ENCODE results near the gene NDUFA13.

NDUFA13 gene

GRCh38 chr19:19486343-19487076 is 29.5 kb upstream of the NDUFA13 start:
- no peaks in the 10 kb centered on the region for H3K27me3 Mint-ChIP-seq
- H3K9me3 Mint-ChIP-seq = no peaks in the 10 kb centered on the region
- no peak overlapping the region for H3K4me3 Mint-ChIP-seq
- DNase-seq = no peak
- peaks cover 79% of the 10 kb centered on the region for H3K4me1 Mint-ChIP-seq (ENCODE audit: low read depth)
- H3K36me3 Mint-ChIP-seq (ENCODE audit: low read depth) = peaks cover 67% of the 10 kb centered on the region
- H3K27ac Mint-ChIP-seq = peak overlapping the region; percentile 97

GRCh38 chr19:19487077-19487949 is 28.7 kb upstream of the NDUFA13 start:
- Mint-ChIP-seq H3K4me1 (ENCODE audit: low read depth) (peaks cover 74% of the 10 kb centered on the region), H3K9me3 (no peaks in the 10 kb centered on the region), H3K4me3 (no peak overlapping the region), H3K27me3 (no peaks in the 10 kb centered on the region), H3K36me3 (ENCODE audit: low read depth) (peaks cover 67% of the 10 kb centered on the region), H3K27ac (peak overlapping the region; percentile 97)
- DNase-seq = no peak

GRCh38 chr19:19487950-19488874 is 27.8 kb upstream of the NDUFA13 start:
- H3K4me3 Mint-ChIP-seq = peak overlapping the region; percentile 58
- peak overlapping the region; percentile 97 for H3K27ac Mint-ChIP-seq
- H3K9me3 Mint-ChIP-seq = no peaks in the 10 kb centered on the region
- H3K27me3 Mint-ChIP-seq = no peaks in the 10 kb centered on the region
- peaks cover 66% of the 10 kb centered on the region for H3K4me1 Mint-ChIP-seq (ENCODE audit: low read depth)
- peaks cover 67% of the 10 kb centered on the region for H3K36me3 Mint-ChIP-seq (ENCODE audit: low read depth)
- DNase-seq = no peak

- Mint-ChIP-seq H3K27ac (peak overlapping the region; percentile 97), H3K4me1 (ENCODE audit: low read depth) (peaks cover 65% of the 10 kb centered on the region), H3K9me3 (no peaks in the 10 kb centered on the region), H3K4me3 (peak overlapping the region; percentile 58), H3K27me3 (no peaks in the 10 kb centered on the region), H3K36me3 (ENCODE audit: low read depth) (peaks cover 69% of the 10 kb centered on the region)
- peak; percentile 83 for DNase-seq
Observed at GRCh38 chr19:19488875-19489690, 26.9 kb upstream of the NDUFA13 start.

- peaks cover 64% of the 10 kb centered on the region for H3K4me1 Mint-ChIP-seq (ENCODE audit: low read depth)
- H3K27ac Mint-ChIP-seq = peak overlapping the region; percentile 97
- peak overlapping the region; percentile 58 for H3K4me3 Mint-ChIP-seq
- no peaks in the 10 kb centered on the region for H3K27me3 Mint-ChIP-seq
- no peaks in the 10 kb centered on the region for H3K9me3 Mint-ChIP-seq
- DNase-seq = peak; percentile 45
- H3K36me3 Mint-ChIP-seq (ENCODE audit: low read depth) = peaks cover 72% of the 10 kb centered on the region
Observed at GRCh38 chr19:19489804-19490204, 26.2 kb upstream of the NDUFA13 start.

- Mint-ChIP-seq H3K4me3 (no peak overlapping the region), H3K27me3 (no peaks in the 10 kb centered on the region), H3K9me3 (no peaks in the 10 kb centered on the region), H3K4me1 (ENCODE audit: low read depth) (peaks cover 59% of the 10 kb centered on the region), H3K36me3 (ENCODE audit: low read depth) (peaks cover 73% of the 10 kb centered on the region), H3K27ac (peak overlapping the region; percentile 97)
- DNase-seq = peak; percentile 83
Observed at GRCh38 chr19:19490214-19490968, 25.6 kb upstream of the NDUFA13 start.

- H3K27ac Mint-ChIP-seq = peak overlapping the region; percentile 97
- peaks cover 74% of the 10 kb centered on the region for H3K36me3 Mint-ChIP-seq (ENCODE audit: low read depth)
- peaks cover 48% of the 10 kb centered on the region for H3K4me1 Mint-ChIP-seq (ENCODE audit: low read depth)
- H3K27me3 Mint-ChIP-seq = no peaks in the 10 kb centered on the region
- no peaks in the 10 kb centered on the region for H3K9me3 Mint-ChIP-seq
- DNase-seq = no peak
- no peak overlapping the region for H3K4me3 Mint-ChIP-seq
Observed at GRCh38 chr19:19491321-19492025, 24.6 kb upstream of the NDUFA13 start.

- Mint-ChIP-seq H3K27ac (peak overlapping the region; percentile 35), H3K36me3 (ENCODE audit: low read depth) (peaks cover 76% of the 10 kb centered on the region), H3K4me1 (ENCODE audit: low read depth) (peaks cover 42% of the 10 kb centered on the region), H3K4me3 (no peak overlapping the region), H3K9me3 (no peaks in the 10 kb centered on the region), H3K27me3 (no peaks in the 10 kb centered on the region)
- DNase-seq = no peak
Observed at GRCh38 chr19:19492026-19492610, 23.9 kb upstream of the NDUFA13 start.

GRCh38 chr19:19493841-19494546 is 22.0 kb upstream of the NDUFA13 start:
- H3K36me3 Mint-ChIP-seq (ENCODE audit: low read depth) = peaks cover 83% of the 10 kb centered on the region

GRCh38 chr19:19495614-19496603 is 20.1 kb upstream of the NDUFA13 start:
- no peaks in the 10 kb centered on the region for H3K9me3 Mint-ChIP-seq
- H3K4me3 Mint-ChIP-seq = no peak overlapping the region
- H3K4me1 Mint-ChIP-seq (ENCODE audit: low read depth) = peaks cover 6% of the 10 kb centered on the region
- H3K27me3 Mint-ChIP-seq = no peaks in the 10 kb centered on the region
- H3K27ac Mint-ChIP-seq = peak overlapping the region; percentile 63
- peaks cover 96% of the 10 kb centered on the region for H3K36me3 Mint-ChIP-seq (ENCODE audit: low read depth)
- DNase-seq = no peak

More at GRCh38 chr19:19493841-19494546, 22.0 kb upstream of the NDUFA13 start:
- no peak for DNase-seq
- Mint-ChIP-seq H3K4me1 (ENCODE audit: low read depth) (peaks cover 25% of the 10 kb centered on the region), H3K27me3 (no peaks in the 10 kb centered on the region), H3K9me3 (no peaks in the 10 kb centered on the region), H3K27ac (peak overlapping the region; percentile 39), H3K4me3 (no peak overlapping the region)
